Chondrocyte (in vitro differentiated cells): ENCODE data around the gene TMEM213. TPM values are rescaled to one million over a fixed set of nuclear protein-coding genes. Genes with fewer than 3 reads are reported as not detected.

Source experiments
- DNase-seq: peaks from one replicate; pipeline ENCODE4 v3.0.0; 2021; ENCODE audit warnings: mixed read lengths, low spot score
- H3K27ac Mint-ChIP-seq: one replicate; pipeline ENCODE4 v1.8.0; 2021; ENCODE audit warnings: mild to moderate bottlenecking, moderate library complexity, mixed read lengths; ENCODE audit not compliant: unreplicated experiment
- H3K27me3 Mint-ChIP-seq: 2 replicates; pipeline ENCODE4 v1.8.0; 2021; ENCODE audit warnings: low read depth, mixed read lengths
- H3K36me3 Mint-ChIP-seq: 2 replicates; pipeline ENCODE4 v1.8.0; 2021; ENCODE audit warnings: low read depth, mixed read lengths
- H3K4me1 Mint-ChIP-seq: 2 replicates; pipeline ENCODE4 v1.8.0; 2021; ENCODE audit warnings: low read depth, mild to moderate bottlenecking, mixed read lengths
- H3K4me3 Mint-ChIP-seq: one replicate; pipeline ENCODE4 v1.8.0; 2021; ENCODE audit warnings: mild to moderate bottlenecking, moderate library complexity, mixed read lengths; ENCODE audit not compliant: unreplicated experiment
- H3K9me3 Mint-ChIP-seq: 2 replicates; pipeline ENCODE4 v1.8.0; 2021; ENCODE audit warnings: low read depth, mixed read lengths
- CTCF ChIP-seq: fragments of 200-600 bp; sonication (generic); IDR thresholded peaks from 2 replicates; pipeline ENCODE4 v1.5.0; 2021; ENCODE audit warnings: antibody characterized with exemption, mild to moderate bottlenecking, moderate library complexity
- total RNA-seq: library from RNA; stranded (reverse); gene quantifications from 3 replicates; pipeline ENCODE4 v1.2.1, GENCODE V29; 2021

The TMEM213 gene
- total RNA-seq, 1 donor from 2014 or later = not detected

- Mint-ChIP-seq H3K4me3 (no peak overlapping the region), H3K9me3 (no peaks in the 10 kb centered on the region), H3K4me1 (no peaks in the 10 kb centered on the region), H3K27me3 (no peaks in the 10 kb centered on the region), H3K27ac (no peak overlapping the region), H3K36me3 (no peaks in the 10 kb centered on the region)
- no peak for DNase-seq
- TF ChIP-seq CTCF = no peak
These were observed 21.8 kb downstream of the TMEM213 start for GRCh38 chr7:138819625-138820024.

GRCh38 chr7:138821912-138822311, 24.1 kb downstream of the TMEM213 start:
- Mint-ChIP-seq H3K36me3 (peaks cover 2% of the 10 kb centered on the region), H3K4me3 (no peak overlapping the region), H3K27ac (no peak overlapping the region)

GRCh38 chr7:138822867-138823535, 25.2 kb downstream of the TMEM213 start:
- Mint-ChIP-seq H3K36me3 (peaks cover 2% of the 10 kb centered on the region), H3K27ac (no peak overlapping the region), H3K27me3 (no peaks in the 10 kb centered on the region), H3K9me3 (peaks cover 9% of the 10 kb centered on the region), H3K4me3 (no peak overlapping the region), H3K4me1 (no peaks in the 10 kb centered on the region)
- no peak for TF ChIP-seq CTCF
- DNase-seq = no peak

More at GRCh38 chr7:138821912-138822311, 24.1 kb downstream of the TMEM213 start:
- no peaks in the 10 kb centered on the region for H3K4me1 Mint-ChIP-seq
- TF ChIP-seq CTCF = no peak
- H3K27me3 Mint-ChIP-seq = no peaks in the 10 kb centered on the region
- no peak for DNase-seq
- H3K9me3 Mint-ChIP-seq = peaks cover 9% of the 10 kb centered on the region

GRCh38 chr7:138825049-138825721, 27.4 kb downstream of the TMEM213 start:
- no peak overlapping the region for H3K4me3 Mint-ChIP-seq
- no peak for DNase-seq
- no peaks in the 10 kb centered on the region for H3K4me1 Mint-ChIP-seq
- peaks cover 2% of the 10 kb centered on the region for H3K36me3 Mint-ChIP-seq
- TF ChIP-seq CTCF = no peak
- H3K27ac Mint-ChIP-seq = no peak overlapping the region
- H3K9me3 Mint-ChIP-seq = peaks cover 9% of the 10 kb centered on the region
- no peaks in the 10 kb centered on the region for H3K27me3 Mint-ChIP-seq

- H3K4me3 Mint-ChIP-seq = no peak overlapping the region
- no peaks in the 10 kb centered on the region for H3K27me3 Mint-ChIP-seq
- DNase-seq = no peak
- H3K27ac Mint-ChIP-seq = no peak overlapping the region
- H3K36me3 Mint-ChIP-seq = peaks cover 2% of the 10 kb centered on the region
- no peaks in the 10 kb centered on the region for H3K4me1 Mint-ChIP-seq
- no peak for TF ChIP-seq CTCF
- peaks cover 9% of the 10 kb centered on the region for H3K9me3 Mint-ChIP-seq
These were observed 30.5 kb downstream of the TMEM213 start for GRCh38 chr7:138828302-138828701.
